ENCODE data around the gene STPG1.

DNA sequence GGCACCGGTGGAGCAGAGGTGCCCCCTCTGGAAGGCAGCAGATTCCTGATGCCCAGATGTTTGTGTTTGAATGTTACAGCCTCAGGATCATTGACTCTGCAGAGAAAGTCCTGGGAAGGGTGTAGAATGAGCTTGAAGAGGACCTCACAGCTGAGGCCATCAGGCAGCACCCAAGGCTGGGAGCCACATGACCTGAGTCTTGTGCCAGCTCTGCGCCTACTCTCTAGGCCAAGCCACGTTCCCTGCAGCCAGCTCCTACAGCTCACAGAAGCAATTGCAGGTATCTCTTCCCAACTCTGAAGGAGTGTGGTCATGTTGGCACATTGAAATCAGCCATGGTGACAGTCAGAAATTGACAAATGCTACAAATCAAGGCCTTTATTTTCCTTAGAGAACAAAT is 58.1 kb downstream of the STPG1 start:
- TF ChIP-seq ZNF274 (IDR thresholded peaks at IDR 0.05; ENCODE audit: low read depth, low read length), result no peak
- no peak for TF ChIP-seq YY1 (IDR thresholded peaks at IDR 0.05; ENCODE audit: insufficient read depth, insufficient read length)

Measured in NT2/D1 (cell line).